Right lung (tissue), 5 donors: ENCODE data around the gene APOL1. TPM values are rescaled to one million over a fixed set of nuclear protein-coding genes. Genes with fewer than 3 reads are reported as not detected.
"Not testable (repeated sequence)": the region's sequence is repeated elsewhere in the genome, so short reads cannot be mapped to it uniquely, and the experiment has no call there.

ENCODE experiments used
- DNase-seq, 2 donors: peaks; one replicate each; pipeline ENCODE4 v3.0.0-alpha.2; 2013
- polyA plus RNA-seq, 5 donors: library from polyadenylated mRNA; unstranded; fragments of 120-200 nt; gene quantifications; one replicate each; pipeline versions ENCODE4 v1.2.1 to v1.2.3, GENCODE V29; 2013; ENCODE audit warnings: inconsistent platforms in 1 of 5, low replicate concordance in 1 of 5; ENCODE audit not compliant: insufficient read length in 5 of 5, insufficient read depth in 1 of 5

The APOL1 gene
- polyA plus RNA-seq, 5 donors = 8.2 to 16.7 (median 11.3) TPM

DNA sequence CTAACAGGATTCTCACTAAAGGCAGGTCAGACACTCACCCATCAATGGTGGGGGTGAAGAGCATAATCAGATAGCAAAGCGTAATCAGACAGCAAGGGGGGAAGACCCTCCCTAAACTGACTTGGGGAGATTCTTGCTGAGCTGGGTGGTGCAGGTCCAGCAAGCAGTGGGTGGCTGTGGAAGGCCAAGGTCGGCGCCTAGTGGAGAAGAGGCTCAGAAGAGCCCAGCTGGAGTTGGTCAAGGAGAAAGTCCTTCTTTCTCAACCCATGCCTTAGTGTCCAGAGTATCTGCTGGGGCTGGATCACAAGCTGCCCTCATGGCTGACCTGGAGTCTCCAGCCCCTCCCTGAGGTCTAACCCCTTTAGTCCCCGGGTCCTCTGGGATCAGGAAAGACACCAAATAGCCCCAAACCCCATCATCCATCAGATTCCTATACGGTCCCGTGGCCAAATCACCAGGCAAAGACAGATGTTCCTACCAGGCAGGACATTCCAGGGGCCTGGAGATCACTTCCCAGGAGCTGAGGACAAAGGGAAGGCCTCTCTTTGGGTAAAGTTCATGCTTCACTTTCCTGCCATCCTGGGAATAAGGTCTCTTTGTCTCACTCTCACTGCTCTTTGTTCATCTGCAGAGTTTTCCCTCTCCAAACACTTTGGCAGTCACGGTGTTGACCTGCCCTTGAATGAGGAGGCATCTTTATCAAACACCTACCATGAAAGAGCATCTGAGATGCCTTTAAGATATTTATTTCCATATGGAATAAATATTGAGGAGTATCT, 11.1 kb downstream of the APOL1 start:
- DNase-seq = not testable (repeated sequence)

GRCh38 chr22:36267058-36267457, 14.1 kb downstream of the APOL1 start:
- no peak for DNase-seq

DNA sequence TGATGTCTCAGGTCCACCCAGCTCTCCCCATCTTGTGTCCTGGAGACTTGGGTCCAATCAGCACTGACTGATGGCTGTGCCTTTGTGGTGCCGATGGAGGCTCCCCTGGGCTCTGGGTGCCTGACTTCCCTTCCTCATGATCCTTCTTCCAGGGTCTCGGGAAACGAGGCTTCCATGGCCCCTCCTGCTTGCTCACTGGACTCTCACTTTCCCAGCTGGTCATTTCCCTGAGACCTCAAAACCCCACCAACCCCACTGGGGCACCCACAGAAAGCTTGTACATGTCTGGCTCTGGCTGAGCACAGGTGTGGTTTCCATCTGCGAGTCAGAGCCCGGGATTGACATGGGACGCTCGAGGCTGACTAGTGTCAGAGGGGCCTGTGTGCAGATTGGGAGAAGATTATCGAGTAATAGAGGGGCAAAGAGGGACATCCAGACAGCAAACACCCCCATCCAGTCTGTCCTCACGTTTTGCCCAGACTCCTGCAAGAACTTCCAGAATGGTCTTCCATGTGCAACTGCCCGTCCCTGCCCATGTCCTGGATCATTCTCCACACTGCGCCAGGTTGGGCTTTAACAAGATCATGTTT, 15.1 kb downstream of the APOL1 start:
- DNase-seq = no peak

- DNase-seq = not testable (repeated sequence)
Measured at GRCh38 chr22:36271231-36271630, 18.3 kb downstream of the APOL1 start.

DNA sequence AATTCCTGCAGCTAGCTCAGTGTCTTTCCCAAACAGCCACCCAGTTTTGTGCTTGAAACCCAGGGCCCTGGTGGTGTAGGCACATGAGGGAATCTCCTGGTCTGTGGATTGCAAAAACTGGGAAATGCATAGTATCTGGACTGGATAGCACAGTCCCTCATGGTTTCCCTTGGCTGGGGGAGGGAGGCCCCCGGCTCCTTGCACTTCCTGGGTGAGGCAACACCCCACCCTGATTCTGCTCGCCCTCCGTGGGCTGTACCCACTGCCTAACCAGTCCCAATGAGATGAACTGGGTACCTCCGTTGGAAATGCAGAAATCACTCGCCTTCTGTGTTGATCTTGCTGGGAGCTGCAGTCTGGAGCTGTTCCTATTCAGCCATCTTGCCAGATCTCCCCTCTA, 19.0 kb downstream of the APOL1 start:
- DNase-seq = not testable (repeated sequence)

DNA sequence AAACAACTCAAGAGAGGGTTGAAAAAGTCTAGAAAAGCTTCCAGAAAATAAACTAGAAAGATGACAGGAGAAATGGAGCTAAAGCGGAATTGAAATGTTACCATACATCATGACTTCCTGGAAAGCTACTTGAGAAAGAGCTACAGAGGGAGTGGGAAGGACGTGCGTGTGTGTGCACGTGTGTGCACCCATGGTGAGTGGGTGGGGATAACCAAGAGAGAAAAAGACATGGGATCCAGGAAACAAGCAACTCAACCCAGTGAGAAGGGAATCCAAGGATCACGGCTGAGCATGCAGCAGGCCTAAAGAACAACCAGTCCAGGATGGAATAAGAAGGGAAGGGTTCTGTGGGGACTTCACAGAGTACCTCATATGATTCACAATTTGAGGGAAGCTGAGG, 21.6 kb downstream of the APOL1 start:
- no peak for DNase-seq

- DNase-seq = no peak
Measured at GRCh38 chr22:36277482-36278291, 24.8 kb downstream of the APOL1 start.

GRCh38 chr22:36279219-36279666, 26.3 kb downstream of the APOL1 start:
- no peak for DNase-seq

DNA sequence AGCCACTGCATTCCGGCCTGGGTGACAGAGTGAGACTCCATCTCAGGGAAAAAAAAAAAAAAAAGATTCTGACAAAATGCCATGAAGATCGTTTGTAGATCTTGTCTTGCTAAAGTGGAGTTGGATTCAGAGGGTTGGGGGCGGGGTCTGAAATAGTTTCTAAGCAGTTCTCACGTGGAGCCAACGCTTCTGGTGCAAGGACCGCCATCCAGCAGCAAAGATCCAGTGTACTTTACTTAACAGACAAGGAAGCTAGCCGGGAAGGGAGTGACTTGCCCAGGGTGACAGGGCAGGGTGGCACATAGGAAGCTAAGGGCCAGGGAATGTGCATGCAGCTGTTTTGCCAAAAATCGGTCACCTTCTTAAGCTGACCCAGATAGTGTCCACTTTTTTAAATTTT, 27.4 kb downstream of the APOL1 start:
- DNase-seq = no peak

GRCh38 chr22:36281781-36282327, 28.9 kb downstream of the APOL1 start:
- no peak for DNase-seq

DNA sequence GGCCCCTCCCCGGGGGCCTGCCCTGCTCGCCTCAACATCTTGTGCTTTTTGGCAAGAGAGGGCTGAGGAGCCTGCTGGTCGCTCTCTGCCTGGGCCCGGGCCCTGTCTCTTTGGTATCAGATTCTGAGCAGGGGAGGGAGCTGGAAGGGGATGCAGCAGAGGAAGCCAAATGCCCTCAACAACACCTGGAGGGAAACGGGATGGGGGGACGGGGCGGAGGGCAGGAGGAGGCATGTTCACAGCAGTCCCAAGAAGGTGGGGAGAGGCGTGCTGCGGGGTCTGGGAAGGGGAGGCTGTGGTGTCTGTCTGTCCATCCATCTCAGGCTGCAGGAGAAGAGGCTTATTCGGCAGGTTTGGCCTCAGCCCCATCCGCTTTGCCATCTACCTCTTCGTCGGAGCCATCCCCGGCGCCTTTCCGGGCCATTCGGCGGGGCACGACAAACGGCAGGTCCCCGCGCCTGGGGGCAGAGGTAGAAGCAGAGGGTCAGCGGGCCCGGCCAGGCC, 29.4 kb downstream of the APOL1 start:
- DNase-seq = no peak

- no peak for DNase-seq
Measured at GRCh38 chr22:36284171-36284571, 31.2 kb downstream of the APOL1 start.

GRCh38 chr22:36285017-36285416, 32.1 kb downstream of the APOL1 start:
- DNase-seq = no peak

DNA sequence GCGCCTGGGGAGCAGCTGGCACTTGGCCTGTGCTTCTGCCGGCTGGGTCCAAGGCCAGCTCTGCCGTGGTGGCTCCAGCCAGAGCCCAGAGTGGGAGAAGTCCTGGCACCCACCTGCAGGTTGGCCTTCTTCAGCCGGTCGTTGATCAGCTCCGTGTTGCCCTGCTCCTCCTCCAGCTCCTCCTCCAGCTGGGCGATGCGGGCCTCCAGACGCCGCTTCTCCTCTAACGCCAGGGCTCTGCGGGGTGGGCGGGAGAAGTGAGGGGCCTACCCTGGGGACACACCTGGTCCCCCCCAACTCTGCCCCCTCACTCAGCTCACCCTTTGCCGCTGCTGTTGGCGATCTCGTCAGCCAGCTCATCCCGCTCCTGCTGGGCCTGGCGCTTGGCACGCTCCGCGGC, 32.6 kb downstream of the APOL1 start:
- no peak for DNase-seq

DNA sequence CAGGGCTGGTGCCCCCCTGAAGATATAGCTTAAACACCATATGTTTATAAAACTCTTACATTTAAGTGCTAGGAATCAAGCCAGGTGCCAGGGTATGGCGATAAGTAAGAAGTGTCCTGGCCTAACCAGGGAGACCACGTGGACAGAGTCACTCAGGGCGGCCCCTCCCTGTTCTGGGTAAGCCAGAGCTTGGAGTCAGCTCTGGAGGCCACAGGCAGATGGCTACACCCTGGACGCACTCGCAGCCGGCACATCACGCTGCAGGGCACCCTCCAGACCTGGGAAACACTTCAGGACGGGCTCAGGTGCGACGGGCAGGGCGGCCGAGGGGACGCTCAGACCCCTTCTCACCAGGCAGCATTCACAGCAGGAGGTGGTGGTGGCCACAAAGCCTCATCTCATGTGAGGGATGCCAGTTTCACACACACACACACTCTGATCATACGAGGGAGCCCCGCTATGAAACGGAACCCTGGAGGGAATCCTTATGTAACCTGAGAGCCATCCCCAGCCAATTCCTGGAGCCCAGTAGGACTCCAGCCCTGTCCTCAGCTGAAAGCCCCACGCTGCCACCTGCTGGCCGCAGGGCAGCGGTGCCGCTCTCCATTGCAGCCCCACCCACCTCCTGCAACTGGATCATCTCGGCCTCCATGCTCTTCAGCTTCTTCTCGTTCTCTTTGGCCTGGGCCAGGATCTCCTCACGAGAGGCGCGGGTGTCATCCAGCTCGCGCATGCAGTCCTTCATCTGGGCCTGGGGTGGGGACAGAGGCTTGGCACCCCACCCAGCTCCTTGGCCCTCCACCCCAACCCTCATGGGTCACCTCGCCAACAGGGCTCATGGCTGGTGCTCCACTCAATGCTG, 33.4 kb downstream of the APOL1 start:
- DNase-seq = peak; percentile 35 to 55

DNA sequence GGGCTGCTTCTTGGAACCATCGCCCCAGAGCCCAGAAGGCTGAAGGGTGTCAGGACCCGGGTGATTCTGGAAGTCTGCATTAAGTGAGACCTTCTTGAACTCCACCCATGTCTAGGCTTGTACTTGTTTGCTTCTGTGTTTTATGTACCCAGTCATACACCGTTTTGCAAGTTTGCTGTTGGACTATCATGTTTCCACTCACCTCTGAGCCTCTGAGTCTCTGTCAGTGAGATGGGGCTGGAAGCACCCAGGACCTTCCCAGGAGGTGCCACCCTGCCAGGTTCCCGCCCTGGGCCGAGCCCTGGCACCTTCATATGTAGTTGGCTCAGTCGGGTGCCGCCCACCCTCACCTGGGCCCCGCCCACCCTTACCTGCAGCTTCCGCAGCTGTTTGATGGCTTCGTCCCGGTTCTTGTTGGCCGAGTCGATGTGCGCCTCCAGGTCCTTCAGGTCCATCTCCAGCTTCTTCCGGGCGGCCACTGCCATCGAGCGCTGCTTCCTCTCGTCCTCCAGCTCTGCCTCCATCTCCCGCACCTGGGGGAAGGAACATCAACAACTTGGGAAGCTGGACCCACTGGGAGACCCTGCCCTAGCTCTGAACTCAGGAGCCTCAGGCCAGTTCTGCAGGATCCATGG, 35.1 kb downstream of the APOL1 start:
- no peak for DNase-seq

DNA sequence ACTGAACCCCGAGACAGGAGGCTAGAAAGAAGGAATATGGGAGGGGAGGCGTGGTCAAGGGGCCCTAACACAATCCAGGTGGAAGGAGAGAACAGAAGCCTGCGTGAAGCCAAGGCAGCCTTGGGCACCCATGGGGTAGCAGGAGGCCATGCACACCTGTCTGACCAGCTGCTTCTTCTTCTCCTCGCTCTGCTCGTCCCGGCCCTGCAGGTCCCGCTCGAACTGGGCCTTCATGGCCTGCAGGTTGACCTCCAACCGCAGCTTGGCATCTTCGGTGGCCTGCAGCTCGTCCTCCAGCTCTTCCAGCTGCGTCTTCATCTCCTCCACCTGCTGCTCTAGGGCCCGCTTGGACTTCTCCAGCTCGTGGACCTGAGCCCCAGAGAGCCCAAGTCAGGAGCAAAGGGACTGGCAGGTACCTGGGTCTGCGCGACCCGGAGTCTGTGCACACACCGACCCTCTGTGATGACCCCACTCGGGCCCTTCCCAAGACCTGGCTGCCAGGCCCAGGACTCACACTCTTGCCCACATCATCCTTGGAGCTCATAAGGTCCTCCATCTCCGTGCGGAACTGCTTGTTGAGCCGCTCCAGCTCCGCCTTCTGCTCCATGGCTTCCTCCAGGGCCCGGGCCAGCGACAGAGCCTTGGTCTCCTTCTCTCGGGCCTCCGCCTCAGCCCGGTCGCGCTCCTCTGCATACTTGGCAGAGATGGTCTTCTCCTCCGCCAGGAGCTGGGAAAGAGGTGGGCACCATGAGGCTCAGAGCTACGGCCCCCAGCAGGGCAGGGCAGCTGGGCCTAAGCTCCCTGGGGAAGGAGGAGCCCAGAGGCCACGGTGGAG, 35.9 kb downstream of the APOL1 start:
- no peak for DNase-seq

DNA sequence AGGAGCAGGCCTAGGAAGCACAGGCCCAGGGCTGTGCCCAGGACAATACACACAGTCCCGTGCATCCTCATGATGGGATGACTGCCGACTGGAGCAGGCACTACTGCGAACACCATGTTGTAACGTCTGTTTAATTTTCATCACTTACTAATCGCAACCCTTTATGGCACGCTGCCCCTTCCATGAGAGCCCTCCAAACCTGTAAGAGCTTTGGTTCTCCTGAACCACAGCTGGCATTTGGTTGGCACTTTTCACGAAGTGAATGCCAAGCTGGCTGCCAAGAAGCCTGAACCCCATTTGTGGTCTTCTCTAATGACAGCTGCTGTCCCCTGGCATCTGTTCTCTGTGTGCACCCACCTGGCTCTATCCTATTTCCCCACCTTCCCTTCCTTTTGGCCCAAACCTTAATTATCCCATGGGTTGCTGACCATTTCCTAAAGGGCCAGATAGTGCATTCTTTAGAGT, 36.5 kb downstream of the APOL1 start:
- DNase-seq = no peak

GRCh38 chr22:36289948-36290371, 37.0 kb downstream of the APOL1 start:
- DNase-seq = not testable (repeated sequence)
